ENCODE measurements around the gene OBSCN. TPM values are rescaled to one million over a fixed set of nuclear protein-coding genes. Genes with fewer than 3 reads are reported as not detected.

The OBSCN gene
- total RNA-seq, 1 donor from 2014 or later = 17.5 TPM

DNA sequence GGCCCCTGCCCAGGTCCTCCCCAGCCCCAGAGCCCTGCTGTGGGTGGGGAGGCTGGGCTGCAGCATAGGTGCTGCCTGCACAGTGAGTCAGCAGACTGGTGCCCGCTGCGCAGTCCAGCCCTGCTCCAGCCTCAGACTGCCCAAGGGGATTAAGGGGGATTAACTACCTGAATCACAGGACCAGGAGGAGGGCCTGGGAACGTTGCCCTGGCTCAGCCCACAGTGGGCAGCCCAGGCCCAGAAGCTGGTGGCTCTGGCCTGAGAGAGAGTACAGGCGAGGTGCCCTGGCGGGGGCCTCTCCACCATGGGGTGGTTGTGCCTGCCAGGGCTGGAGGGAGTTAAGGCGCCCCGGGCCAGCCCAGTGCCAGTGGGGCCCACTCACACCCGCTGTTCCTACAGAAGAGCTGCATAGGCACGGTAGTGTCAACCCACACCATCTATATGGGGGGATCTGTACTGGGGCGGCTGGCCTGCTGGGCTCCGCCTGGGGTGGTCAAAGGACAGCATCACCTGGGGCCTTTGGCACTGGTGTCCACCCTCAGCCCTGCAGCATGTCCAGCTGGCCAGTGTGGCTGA lies 2.3 kb downstream of the OBSCN start:
- H3K27ac ChIP-seq (ENCODE audit: low read depth, low read length) = no peak overlapping the region
- no peaks in the 10 kb centered on the region for H3K79me2 ChIP-seq (ENCODE audit: insufficient read depth, low read length)
- TF ChIP-seq EZH2 (IDR thresholded peaks at IDR 0.05; ENCODE audit: insufficient read depth, low read length) = no peak
- TF ChIP-seq, protein P1, sequence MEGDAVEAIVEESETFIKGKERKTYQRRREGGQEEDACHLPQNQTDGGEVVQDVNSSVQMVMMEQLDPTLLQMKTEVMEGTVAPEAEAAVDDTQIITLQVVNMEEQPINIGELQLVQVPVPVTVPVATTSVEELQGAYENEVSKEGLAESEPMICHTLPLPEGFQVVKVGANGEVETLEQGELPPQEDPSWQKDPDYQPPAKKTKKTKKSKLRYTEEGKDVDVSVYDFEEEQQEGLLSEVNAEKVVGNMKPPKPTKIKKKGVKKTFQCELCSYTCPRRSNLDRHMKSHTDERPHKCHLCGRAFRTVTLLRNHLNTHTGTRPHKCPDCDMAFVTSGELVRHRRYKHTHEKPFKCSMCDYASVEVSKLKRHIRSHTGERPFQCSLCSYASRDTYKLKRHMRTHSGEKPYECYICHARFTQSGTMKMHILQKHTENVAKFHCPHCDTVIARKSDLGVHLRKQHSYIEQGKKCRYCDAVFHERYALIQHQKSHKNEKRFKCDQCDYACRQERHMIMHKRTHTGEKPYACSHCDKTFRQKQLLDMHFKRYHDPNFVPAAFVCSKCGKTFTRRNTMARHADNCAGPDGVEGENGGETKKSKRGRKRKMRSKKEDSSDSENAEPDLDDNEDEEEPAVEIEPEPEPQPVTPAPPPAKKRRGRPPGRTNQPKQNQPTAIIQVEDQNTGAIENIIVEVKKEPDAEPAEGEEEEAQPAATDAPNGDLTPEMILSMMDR (IDR thresholded peaks at IDR 0.05; ENCODE audit: insufficient read depth, low read depth, low read length) = no peak
- Mint-ChIP-seq H3K4me1 (ENCODE audit: low read depth, unreplicated experiment) (no peaks in the 10 kb centered on the region), H3K27ac (ENCODE audit: unreplicated experiment) (no peak overlapping the region), H3K36me3 (ENCODE audit: low read depth, unreplicated experiment) (peaks cover 3% of the 10 kb centered on the region), H3K4me3 (ENCODE audit: unreplicated experiment) (no peak overlapping the region), H3K27me3 (ENCODE audit: low read depth, unreplicated experiment) (peaks cover 12% of the 10 kb centered on the region), H3K9me3 (ENCODE audit: unreplicated experiment) (no peaks in the 10 kb centered on the region)
- no peaks in the 10 kb centered on the region for H3K36me3 ChIP-seq (ENCODE audit: insufficient read depth, low read length)
- H4K20me1 ChIP-seq (ENCODE audit: insufficient read depth, low read length) = no peaks in the 10 kb centered on the region
- peaks cover 7% of the 10 kb centered on the region for H3K27me3 ChIP-seq (ENCODE audit: insufficient read depth, low read length)
- H2AFZ ChIP-seq (ENCODE audit: low read depth, low read length) = no peak overlapping the region
- no peak overlapping the region for H3K9ac ChIP-seq (ENCODE audit: low read length)
- no peaks in the 10 kb centered on the region for H3K4me1 ChIP-seq (ENCODE audit: insufficient read depth, low read length)
- DNase-seq (ENCODE audit: low read depth) = no peak
- H3K4me3 ChIP-seq (ENCODE audit: insufficient read depth, low read depth, low read length) = no peak overlapping the region
- no peak overlapping the region for H3K4me2 ChIP-seq (ENCODE audit: low read length)
- H3K9me3 ChIP-seq (ENCODE audit: insufficient read depth, low read depth, low read length) = no peaks in the 10 kb centered on the region
- FAIRE-seq = no peak

GRCh38 chr1:228210712-228211530 lies 3.1 kb downstream of the OBSCN start:
- peaks cover 3% of the 10 kb centered on the region for H3K36me3 Mint-ChIP-seq (ENCODE audit: low read depth, unreplicated experiment)
- TF ChIP-seq, protein P1 (IDR thresholded peaks at IDR 0.05; ENCODE audit: insufficient read depth, low read depth, low read length) = no peak
- TF ChIP-seq EZH2 (IDR thresholded peaks at IDR 0.05; ENCODE audit: insufficient read depth, low read length) = no peak
- no peak for FAIRE-seq
- Histone ChIP-seq H3K36me3 (ENCODE audit: insufficient read depth, low read length) (no peaks in the 10 kb centered on the region), H3K9me3 (ENCODE audit: insufficient read depth, low read depth, low read length) (no peaks in the 10 kb centered on the region), H3K27ac (ENCODE audit: low read depth, low read length) (no peak overlapping the region), H3K4me2 (ENCODE audit: low read length) (no peak overlapping the region), H3K4me1 (ENCODE audit: insufficient read depth, low read length) (no peaks in the 10 kb centered on the region), H3K9ac (ENCODE audit: low read length) (no peak overlapping the region), H4K20me1 (ENCODE audit: insufficient read depth, low read length) (no peaks in the 10 kb centered on the region), H2AFZ (ENCODE audit: low read depth, low read length) (no peak overlapping the region), H3K79me2 (ENCODE audit: insufficient read depth, low read length) (no peaks in the 10 kb centered on the region), H3K4me3 (ENCODE audit: insufficient read depth, low read depth, low read length) (no peak overlapping the region), H3K27me3 (ENCODE audit: insufficient read depth, low read length) (peaks cover 7% of the 10 kb centered on the region)
- DNase-seq (ENCODE audit: low read depth) = no peak
- no peak overlapping the region for H3K4me3 Mint-ChIP-seq (ENCODE audit: unreplicated experiment)
- H3K27ac Mint-ChIP-seq (ENCODE audit: unreplicated experiment) = no peak overlapping the region
- no peaks in the 10 kb centered on the region for H3K4me1 Mint-ChIP-seq (ENCODE audit: low read depth, unreplicated experiment)
- peaks cover 12% of the 10 kb centered on the region for H3K27me3 Mint-ChIP-seq (ENCODE audit: low read depth, unreplicated experiment)
- H3K9me3 Mint-ChIP-seq (ENCODE audit: unreplicated experiment) = no peaks in the 10 kb centered on the region
